ENCODE data around the gene CEACAM19. TPM values are rescaled to one million over a fixed set of nuclear protein-coding genes. Genes with fewer than 3 reads are reported as not detected.

The CEACAM19 gene
- total RNA-seq, 1 donor, result 0.72 TPM

- Histone ChIP-seq H3K36me3 (ENCODE audit: insufficient read depth, low read length) (peaks cover 21% of the 10 kb centered on the region), H3K4me1 (ENCODE audit: insufficient read depth, low read length) (peaks cover 27% of the 10 kb centered on the region), H4K20me1 (ENCODE audit: insufficient read depth, low read length) (peaks cover 26% of the 10 kb centered on the region), H3K27ac (ENCODE audit: low read depth, low read length) (peak within 1 kb of the TSS; percentile 86), H3K9me3 (ENCODE audit: low read depth, low read length) (no peaks in the 10 kb centered on the region), H3K79me2 (ENCODE audit: insufficient read depth, low read length) (peaks cover 45% of the 10 kb centered on the region), H3K27me3 (ENCODE audit: insufficient read depth, low read length) (no peaks in the 10 kb centered on the region), H3K4me3 (ENCODE audit: insufficient read depth, low read length) (peak within 1 kb of the TSS; percentile 90), H3K4me2 (ENCODE audit: insufficient read depth, low read length) (peak within 1 kb of the TSS; percentile 96), H2AFZ (ENCODE audit: low read length) (peak within 1 kb of the TSS; percentile 99)
- TF ChIP-seq CTCF (IDR thresholded peaks at IDR 0.05; ENCODE audit: extremely low read depth, low read depth, low read length), result no peak
- peak; percentile 99 for DNase-seq (ENCODE audit: insufficient read length, low spot score, missing footprints)
These were observed 27.5 kb upstream of the CEACAM19 start, which contains the start of gene PVR for GRCh38 chr19:44643605-44644401. TSS of gene PVR (plus strand) at chr19:44643910. CDS start at chr19:44644097, 187 bp downstream.

GRCh38 chr19:44644402-44645016, 26.8 kb upstream of the CEACAM19 start:
- Histone ChIP-seq H3K27me3 (ENCODE audit: insufficient read depth, low read length) (no peaks in the 10 kb centered on the region), H3K9me3 (ENCODE audit: low read depth, low read length) (no peaks in the 10 kb centered on the region)
- peak; percentile 79 for DNase-seq (ENCODE audit: insufficient read length, low spot score, missing footprints)

GRCh38 chr19:44645407-44646048, 25.8 kb upstream of the CEACAM19 start:
- Histone ChIP-seq H3K27ac (ENCODE audit: low read depth, low read length) (no peak overlapping the region), H3K9me3 (ENCODE audit: low read depth, low read length) (no peaks in the 10 kb centered on the region), H3K27me3 (ENCODE audit: insufficient read depth, low read length) (no peaks in the 10 kb centered on the region), H3K4me1 (ENCODE audit: insufficient read depth, low read length) (peaks cover 30% of the 10 kb centered on the region), H3K36me3 (ENCODE audit: insufficient read depth, low read length) (peaks cover 37% of the 10 kb centered on the region), H3K79me2 (ENCODE audit: insufficient read depth, low read length) (peaks cover 62% of the 10 kb centered on the region), H3K4me3 (ENCODE audit: insufficient read depth, low read length) (peak overlapping the region; percentile 51), H2AFZ (ENCODE audit: low read length) (no peak overlapping the region), H4K20me1 (ENCODE audit: insufficient read depth, low read length) (peaks cover 33% of the 10 kb centered on the region), H3K4me2 (ENCODE audit: insufficient read depth, low read length) (peak overlapping the region; percentile 66)
- DNase-seq (ENCODE audit: insufficient read length, low spot score, missing footprints), result no peak
- no peak for TF ChIP-seq CTCF (IDR thresholded peaks at IDR 0.05; ENCODE audit: extremely low read depth, low read depth, low read length)

More at GRCh38 chr19:44644402-44645016, 26.8 kb upstream of the CEACAM19 start:
- Histone ChIP-seq H4K20me1 (ENCODE audit: insufficient read depth, low read length) (peaks cover 30% of the 10 kb centered on the region), H3K27ac (ENCODE audit: low read depth, low read length) (peak overlapping the region; percentile 86), H3K4me3 (ENCODE audit: insufficient read depth, low read length) (peak overlapping the region; percentile 90), H3K36me3 (ENCODE audit: insufficient read depth, low read length) (peaks cover 27% of the 10 kb centered on the region), H3K4me2 (ENCODE audit: insufficient read depth, low read length) (peak overlapping the region; percentile 96), H2AFZ (ENCODE audit: low read length) (peak overlapping the region; percentile 99), H3K79me2 (ENCODE audit: insufficient read depth, low read length) (peaks cover 52% of the 10 kb centered on the region), H3K4me1 (ENCODE audit: insufficient read depth, low read length) (peaks cover 30% of the 10 kb centered on the region)
- no peak for TF ChIP-seq CTCF (IDR thresholded peaks at IDR 0.05; ENCODE audit: extremely low read depth, low read depth, low read length)

All from osteoblast (primary cell).